ENCODE data around the gene RMDN3. TPM values are rescaled to one million over a fixed set of nuclear protein-coding genes. Genes with fewer than 3 reads are reported as not detected.

The RMDN3 gene
- total RNA-seq, 2 experiments from 2014 or later = 29.1 to 30.3 TPM

DNA sequence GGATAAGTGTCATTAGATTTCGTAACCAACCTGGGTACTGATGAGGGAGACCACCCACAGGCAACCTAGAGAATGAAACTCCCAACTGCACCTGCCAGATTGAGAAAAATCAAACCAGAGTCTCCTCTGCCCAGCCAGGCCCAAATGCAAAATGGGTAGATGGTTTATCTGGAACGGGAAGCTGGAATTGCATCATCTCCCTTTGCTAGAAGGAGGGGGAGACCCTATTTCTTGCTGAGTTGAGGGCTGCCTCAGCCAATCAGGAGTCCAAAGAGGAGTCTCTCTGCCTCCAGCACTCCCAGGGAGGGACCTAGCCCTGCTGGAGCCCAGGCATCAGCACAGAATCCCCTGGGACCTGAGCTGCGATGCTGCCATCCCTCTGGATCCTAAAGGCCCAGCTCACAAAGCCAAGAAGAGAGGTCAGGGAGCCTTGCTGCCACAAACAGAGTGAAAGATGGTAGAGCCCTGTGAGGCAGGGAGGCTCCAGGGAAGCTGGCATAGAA, 8.1 kb downstream of the RMDN3 start:
- peaks cover 24% of the 10 kb centered on the region for H3K4me1 ChIP-seq (ENCODE audit: insufficient read depth, low read length)
- TF ChIP-seq, protein P1, sequence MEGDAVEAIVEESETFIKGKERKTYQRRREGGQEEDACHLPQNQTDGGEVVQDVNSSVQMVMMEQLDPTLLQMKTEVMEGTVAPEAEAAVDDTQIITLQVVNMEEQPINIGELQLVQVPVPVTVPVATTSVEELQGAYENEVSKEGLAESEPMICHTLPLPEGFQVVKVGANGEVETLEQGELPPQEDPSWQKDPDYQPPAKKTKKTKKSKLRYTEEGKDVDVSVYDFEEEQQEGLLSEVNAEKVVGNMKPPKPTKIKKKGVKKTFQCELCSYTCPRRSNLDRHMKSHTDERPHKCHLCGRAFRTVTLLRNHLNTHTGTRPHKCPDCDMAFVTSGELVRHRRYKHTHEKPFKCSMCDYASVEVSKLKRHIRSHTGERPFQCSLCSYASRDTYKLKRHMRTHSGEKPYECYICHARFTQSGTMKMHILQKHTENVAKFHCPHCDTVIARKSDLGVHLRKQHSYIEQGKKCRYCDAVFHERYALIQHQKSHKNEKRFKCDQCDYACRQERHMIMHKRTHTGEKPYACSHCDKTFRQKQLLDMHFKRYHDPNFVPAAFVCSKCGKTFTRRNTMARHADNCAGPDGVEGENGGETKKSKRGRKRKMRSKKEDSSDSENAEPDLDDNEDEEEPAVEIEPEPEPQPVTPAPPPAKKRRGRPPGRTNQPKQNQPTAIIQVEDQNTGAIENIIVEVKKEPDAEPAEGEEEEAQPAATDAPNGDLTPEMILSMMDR (IDR thresholded peaks at IDR 0.05) = no peak
- ChIA-PET POLR2A (interaction anchor here (1.1 kb wide), 1 partner anchor 60 kb away, joined by 3 read pairs; the partner anchor contains the start of gene DNAJC17), CTCF (interaction anchor here (0.7 to 1.5 kb wide), 7 partner anchors 9 to 207 kb away, joined by 3 to 8 read pairs (median 3); partner anchors contain the start of genes CHAC1 and RAD51)
- no peaks in the 10 kb centered on the region for H3K27me3 Mint-ChIP-seq
- H3K4me3 ChIP-seq (ENCODE audit: low read length) = no peak overlapping the region
- peaks cover 65% of the 10 kb centered on the region for H3K36me3 ChIP-seq (ENCODE audit: insufficient read depth, low read length)
- no peak overlapping the region for H3K27ac Mint-ChIP-seq
- peaks cover 10% of the 10 kb centered on the region for H3K4me1 Mint-ChIP-seq (ENCODE audit: low read depth)
- DNase-seq (no peak), ATAC-seq (ENCODE audit: poor library complexity) (no peak)
- no peak overlapping the region for H3K27ac ChIP-seq (ENCODE audit: low read depth in 1 of 2, low read length in 2 of 2)
- no peaks in the 10 kb centered on the region for H3K9me3 ChIP-seq (ENCODE audit: control insufficient read depth in 1 of 2, insufficient read depth in 1 of 2, low read length in 2 of 2)
- peaks cover 77% of the 10 kb centered on the region for H3K36me3 Mint-ChIP-seq (ENCODE audit: low read depth)
- H3K27me3 ChIP-seq (ENCODE audit: control insufficient read depth in 1 of 2, insufficient read depth in 2 of 2, low read length in 2 of 2) = no peaks in the 10 kb centered on the region
- no peaks in the 10 kb centered on the region for H3K9me3 Mint-ChIP-seq
- intact Hi-C loops (cut with DNase I, micrococcal nuclease) = loop anchor here (5.0 kb wide), 1 partner anchor 35 kb away; no protein-coding TSS in a partner anchor
- no peak overlapping the region for H3K4me3 Mint-ChIP-seq

- DNase-seq (no peak), ATAC-seq (ENCODE audit: poor library complexity) (no peak)
- Histone ChIP-seq H3K4me3 (ENCODE audit: low read length) (no peak overlapping the region), H3K36me3 (ENCODE audit: insufficient read depth, low read length) (peaks cover 58% of the 10 kb centered on the region), H3K27ac (ENCODE audit: low read depth in 1 of 2, low read length in 2 of 2) (peak overlapping the region; percentile 52 to 81), H3K27me3 (ENCODE audit: control insufficient read depth in 1 of 2, insufficient read depth in 2 of 2, low read length in 2 of 2) (no peaks in the 10 kb centered on the region), H3K9me3 (ENCODE audit: control insufficient read depth in 1 of 2, insufficient read depth in 1 of 2, low read length in 2 of 2) (no peaks in the 10 kb centered on the region), H3K4me1 (ENCODE audit: insufficient read depth, low read length) (peaks cover 22% of the 10 kb centered on the region)
- TF ChIP-seq, protein P1 (IDR thresholded peaks at IDR 0.05) = no peak
- Mint-ChIP-seq H3K36me3 (ENCODE audit: low read depth) (peaks cover 74% of the 10 kb centered on the region), H3K27me3 (no peaks in the 10 kb centered on the region), H3K27ac (peak overlapping the region; percentile 96), H3K4me1 (ENCODE audit: low read depth) (peaks cover 10% of the 10 kb centered on the region), H3K4me3 (no peak overlapping the region), H3K9me3 (no peaks in the 10 kb centered on the region)
- CTCF ChIA-PET = interaction anchor here (0.6 to 2.1 kb wide), 4 partner anchors 9 to 66 kb away, joined by 3 to 8 read pairs (median 3); partner anchors contain the start of genes GCHFR and RMDN3
- intact Hi-C loops (cut with DNase I, micrococcal nuclease) = loop anchor here (5.0 kb wide), 1 partner anchor 38 kb away; no protein-coding TSS in a partner anchor
- POLR2A ChIA-PET = interaction anchor here (1.6 to 2.1 kb wide), 2 partner anchors 19 to 50 kb away, joined by 7 to 10 read pairs; partner anchors contain the start of genes GCHFR and RAD51
Observed at GRCh38 chr15:40744815-40745152, 10.3 kb downstream of the RMDN3 start.

GRCh38 chr15:40743921-40744814, 10.9 kb downstream of the RMDN3 start:
- ATAC-seq (ENCODE audit: poor library complexity) (peak; percentile 91), DNase-seq (peak; percentile 25 to 91 (median 44))
- Histone ChIP-seq H3K4me1 (ENCODE audit: insufficient read depth, low read length) (peaks cover 22% of the 10 kb centered on the region), H3K4me3 (ENCODE audit: low read length) (no peak overlapping the region), H3K9me3 (ENCODE audit: control insufficient read depth in 1 of 2, insufficient read depth in 1 of 2, low read length in 2 of 2) (no peaks in the 10 kb centered on the region), H3K27me3 (ENCODE audit: control insufficient read depth in 1 of 2, insufficient read depth in 2 of 2, low read length in 2 of 2) (no peaks in the 10 kb centered on the region), H3K27ac (ENCODE audit: low read depth in 1 of 2, low read length in 2 of 2) (peak overlapping the region; percentile 52 to 81), H3K36me3 (ENCODE audit: insufficient read depth, low read length) (peaks cover 59% of the 10 kb centered on the region)
- ChIA-PET CTCF (interaction anchor here (0.6 to 2.1 kb wide), 8 partner anchors 9 to 66 kb away, joined by 3 to 8 read pairs (median 3); partner anchors contain the start of genes GCHFR, RAD51 and RMDN3), POLR2A (interaction anchor here (1.6 to 2.1 kb wide), 2 partner anchors 20 to 50 kb away, joined by 7 to 10 read pairs; partner anchors contain the start of genes GCHFR and RAD51)
- Mint-ChIP-seq H3K4me1 (ENCODE audit: low read depth) (peaks cover 10% of the 10 kb centered on the region), H3K27me3 (no peaks in the 10 kb centered on the region), H3K4me3 (peak overlapping the region; percentile 20), H3K36me3 (ENCODE audit: low read depth) (peaks cover 75% of the 10 kb centered on the region), H3K9me3 (no peaks in the 10 kb centered on the region), H3K27ac (peak overlapping the region; percentile 96)
- TF ChIP-seq, protein P1 (IDR thresholded peaks at IDR 0.05) = no peak
- intact Hi-C loops (cut with DNase I, micrococcal nuclease) = no loop called here

Data from CD4-positive, alpha-beta T cell (primary cell).